GM23248 (cell line): ENCODE results near the gene MEGF6.

Source experiments
- EZH2 ChIP-seq: fragments of 200-600 bp; sonication (generic); IDR thresholded peaks from 2 replicates; pipeline ENCODE4 v1.6.1; 2018; ENCODE audit warnings: antibody characterized with exemption, mild to moderate bottlenecking; ENCODE audit not compliant: insufficient read depth, poor library complexity, severe bottlenecking
- EZH2phosphoT487 ChIP-seq: fragments of 200-600 bp; sonication (generic); IDR thresholded peaks from 2 replicates; pipeline ENCODE4 v1.6.1; 2018; ENCODE audit warnings: antibody characterized with exemption, moderate library complexity, mild to moderate bottlenecking, low read depth; ENCODE audit not compliant: insufficient read depth

DNA sequence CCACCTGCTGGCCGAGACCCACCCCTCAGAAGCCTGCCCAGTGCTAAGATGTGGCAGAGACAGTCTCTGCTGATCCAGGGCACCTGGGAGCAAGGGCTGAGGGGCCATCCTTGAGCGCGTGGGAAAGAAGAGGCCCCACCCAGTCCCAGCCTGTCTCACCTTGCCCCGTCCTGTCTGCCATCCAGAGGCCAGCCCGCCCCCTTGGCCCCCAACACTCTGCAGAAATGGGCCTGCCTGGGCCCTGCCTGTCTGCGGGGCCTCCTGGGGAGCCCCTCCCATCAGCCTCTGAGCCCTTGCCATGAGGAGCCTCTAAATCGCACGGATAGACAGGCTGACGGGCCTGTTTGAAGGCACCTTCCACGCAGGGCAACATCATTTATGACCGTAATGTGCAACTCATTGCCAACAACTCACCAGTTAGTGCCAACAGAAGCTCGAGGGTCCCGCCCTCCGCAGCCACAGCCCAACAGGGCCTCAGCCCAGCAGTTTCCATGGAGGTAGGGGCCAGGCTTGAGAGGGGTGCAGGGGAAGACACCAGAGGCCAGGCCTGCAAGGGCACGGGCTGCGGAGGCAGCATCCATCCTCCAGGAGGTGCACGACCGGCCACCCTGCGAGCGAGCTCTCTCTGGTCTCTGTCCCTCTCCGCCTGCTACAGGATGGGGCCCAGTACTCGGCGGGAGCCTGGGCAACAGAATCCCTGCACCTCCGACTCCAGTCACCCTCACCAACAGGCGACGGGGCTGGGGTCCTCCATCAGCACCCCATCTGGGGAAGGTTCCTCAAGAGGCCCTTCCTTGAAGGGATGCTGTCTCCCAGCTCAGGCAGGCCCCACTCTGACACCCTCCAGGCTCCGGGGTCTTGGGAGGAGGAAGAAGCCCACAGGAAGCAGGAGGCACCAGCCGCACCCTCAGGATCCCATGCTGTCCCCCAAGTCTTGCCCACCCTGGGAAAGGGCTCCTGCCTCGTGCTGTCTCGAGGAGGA, 78.0 kb downstream of the MEGF6 start:
- no peak for TF ChIP-seq EZH2phosphoT487
- no peak for TF ChIP-seq EZH2
